Heart left ventricle (tissue), 13 donors: ENCODE measurements around the gene ETS2.

ENCODE experiments used
- POLR2A ChIP-seq, 2 donors: fragments of 450-650 bp; IDR thresholded peaks; one replicate each; pipeline ENCODE4 v1.6.1; 2017; ENCODE audit warnings: antibody characterized with exemption in 2 of 2, mild to moderate bottlenecking in 2 of 2, moderate library complexity in 2 of 2
- TF ChIP-seq, protein P1 (sequence below), 12 donors: fragments of 200-600 bp; sonication (generic) in 4 of 12; IDR thresholded peaks; one replicate each; pipeline versions ENCODE4 v1.5.0 to v1.8.0; 2018 to 2022; ENCODE audit warnings: antibody characterized with exemption in 12 of 12, mild to moderate bottlenecking in 5 of 12
- donor health status: ischemic (EF 13 %, LVEDD 7.1; RV severe dilation, severe dysfunction).
- donor health status: DM: no; HTN: yes; CAD: no.
- donor health status: DM: no; HTN: no; CAD: no.
- donor health status: ischemic (EF 25% LVEDD 6.9; RV normal size, moderate dysfunction).
- donor health status: ischemic (EF 25% LVEDD 5.7; RV mildly dilated, moderate dysfunction).
- donor health status: ischemic (EF 35%, LVEDD 5.7; RV mildly dilated, moderate dysfunction).
- donor health status: nonischemic (EF 11% LVEDD 7.7; RV severe dilation, severe dysfunction).
- donor health status: DM: yes; HTN: yes; CAD: no.
- donor health status: PGD.
- donor health status: ischemic (EF 29% LVEDD 5.4; RV normal size, mild dysfunction).
- donor health status: nonischemic (EF 23%, LVEDD 6.1; RV moderate dilation, normal function).

DNA sequence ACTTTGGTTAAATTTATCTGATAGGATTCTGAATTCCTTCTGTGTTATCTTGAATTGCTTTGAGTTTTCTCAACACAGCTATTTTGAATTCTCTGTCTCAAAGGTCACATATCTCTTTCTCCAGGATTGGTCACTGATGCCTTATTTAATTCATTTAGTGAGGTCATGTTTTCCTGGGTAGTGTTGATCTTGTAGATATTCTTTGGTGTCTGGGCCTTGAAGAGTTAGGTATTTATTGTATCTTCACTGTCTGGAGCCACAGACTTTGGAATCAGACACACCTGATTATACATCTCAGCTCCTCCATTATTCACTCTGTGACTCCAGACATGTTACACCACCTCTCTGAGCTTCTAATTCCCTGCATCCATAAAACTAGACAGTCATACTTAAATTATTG is 34.2 kb upstream of the ETS2 start:
- TF ChIP-seq, protein P1, sequence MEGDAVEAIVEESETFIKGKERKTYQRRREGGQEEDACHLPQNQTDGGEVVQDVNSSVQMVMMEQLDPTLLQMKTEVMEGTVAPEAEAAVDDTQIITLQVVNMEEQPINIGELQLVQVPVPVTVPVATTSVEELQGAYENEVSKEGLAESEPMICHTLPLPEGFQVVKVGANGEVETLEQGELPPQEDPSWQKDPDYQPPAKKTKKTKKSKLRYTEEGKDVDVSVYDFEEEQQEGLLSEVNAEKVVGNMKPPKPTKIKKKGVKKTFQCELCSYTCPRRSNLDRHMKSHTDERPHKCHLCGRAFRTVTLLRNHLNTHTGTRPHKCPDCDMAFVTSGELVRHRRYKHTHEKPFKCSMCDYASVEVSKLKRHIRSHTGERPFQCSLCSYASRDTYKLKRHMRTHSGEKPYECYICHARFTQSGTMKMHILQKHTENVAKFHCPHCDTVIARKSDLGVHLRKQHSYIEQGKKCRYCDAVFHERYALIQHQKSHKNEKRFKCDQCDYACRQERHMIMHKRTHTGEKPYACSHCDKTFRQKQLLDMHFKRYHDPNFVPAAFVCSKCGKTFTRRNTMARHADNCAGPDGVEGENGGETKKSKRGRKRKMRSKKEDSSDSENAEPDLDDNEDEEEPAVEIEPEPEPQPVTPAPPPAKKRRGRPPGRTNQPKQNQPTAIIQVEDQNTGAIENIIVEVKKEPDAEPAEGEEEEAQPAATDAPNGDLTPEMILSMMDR (IDR thresholded peaks at IDR 0.05): no peak
- no peak for TF ChIP-seq POLR2A (IDR thresholded peaks at IDR 0.05)
